ENCODE measurements around the gene RTL10. TPM values are rescaled to one million over a fixed set of nuclear protein-coding genes. Genes with fewer than 3 reads are reported as not detected.
A peak's percentile ranks its signal among the peaks of the same experiment; 100 is the strongest.

RTL10 gene
- total and polyA plus RNA-seq, 2 of the 13 experiments (the other 11 are each of a cell fraction or from before 2014, with no cell fraction given): 14.1 to 15.8 TPM

GRCh38 chr22:19898831-19899567 lies 44.3 kb upstream of the RTL10 start (continued):
- no peak for TF ChIP-seq FOXO4 (CRISPR knock-in tag; conservative IDR thresholded peaks at IDR 0.05)
- TF ChIP-seq HNF1B (CRISPR knock-in tag; IDR thresholded peaks at IDR 0.05): peak; percentile 56; the same call in 1 of the 2 replicates
- TF ChIP-seq SOX6 (IDR thresholded peaks at IDR 0.05): no peak
- TF ChIP-seq SOX6 (CRISPR knock-in tag; IDR thresholded peaks at IDR 0.05): peak; percentile 72
- no peak for TF ChIP-seq ZNF260 (CRISPR knock-in tag; IDR thresholded peaks at IDR 0.05; ENCODE audit: borderline replicate concordance, low read depth)
- no peak for TF ChIP-seq ZNF704 (CRISPR knock-in tag; IDR thresholded peaks at IDR 0.05; ENCODE audit: borderline replicate concordance)
- 0 out of 2 replicates have a peak, but pooled peaks have one; percentile 17 for TF ChIP-seq KIAA2018 (CRISPR knock-in tag; IDR thresholded peaks at IDR 0.05; ENCODE audit: borderline replicate concordance)
- TF ChIP-seq PRPF4 (IDR thresholded peaks at IDR 0.05; ENCODE audit: low read depth, low read length, poor library complexity, severe bottlenecking): no peak
- TF ChIP-seq ZNF772 (CRISPR knock-in tag; IDR thresholded peaks at IDR 0.05): no peak
- TF ChIP-seq ZNF644 (CRISPR knock-in tag; IDR thresholded peaks at IDR 0.05; ENCODE audit: low read depth): no peak
- TF ChIP-seq ZKSCAN8 (CRISPR knock-in tag; IDR thresholded peaks at IDR 0.05; ENCODE audit: borderline replicate concordance): 0 out of 2 replicates have a peak, but pooled peaks have one; percentile 27
- no peak for TF ChIP-seq ZNF281 (CRISPR knock-in tag; IDR thresholded peaks at IDR 0.05; ENCODE audit: borderline replicate concordance)

Data from HepG2 (cell line).